Loucy (cell line): ENCODE data around the gene UQCR11.

Source experiments
- CTCF ChIP-seq: fragments of 200-600 bp; sonication (generic); conservative IDR thresholded peaks from 2 replicates; pipeline ENCODE4 v1.5.1; 2014; ENCODE audit warnings: mild to moderate bottlenecking, antibody characterized with exemption, low read length
- EZH2phosphoT487 ChIP-seq: fragments of 200-600 bp; IDR thresholded peaks from 2 replicates; pipeline ENCODE4 v1.6.1; 2018; ENCODE audit warnings: antibody characterized with exemption, mild to moderate bottlenecking, moderate library complexity, borderline replicate concordance

- TF ChIP-seq CTCF (no peak), EZH2phosphoT487 (no peak)
Measured at GRCh38 chr19:1555487-1556389, 49.5 kb downstream of the UQCR11 start.
